Neural cell (in vitro differentiated cells): ENCODE results near the gene GPR146. TPM values are rescaled to one million over a fixed set of nuclear protein-coding genes. Genes with fewer than 3 reads are reported as not detected.

Experiments
- H2AFZ ChIP-seq: fragments of 200-600, 300-800 bp; sonication (generic), shearing (Covaris generic); 2 replicates; pipeline ENCODE4 v1.6.0; 2014; ENCODE audit warnings: low read depth, mild to moderate bottlenecking, antibody characterized with exemption, low read length, moderate library complexity
- H3F3A ChIP-seq: fragments of 200-600 bp; shearing (Covaris generic); 2 replicates; pipeline ENCODE4 v1.6.1; 2016; ENCODE audit warnings: mild to moderate bottlenecking, moderate library complexity, mixed read lengths, antibody characterized with exemption, low read length; ENCODE audit not compliant: insufficient read depth, poor library complexity, severe bottlenecking
- H3K27ac ChIP-seq: fragments of 200-600, 300-800 bp; sonication (generic), shearing (Covaris generic); 2 replicates; pipeline ENCODE4 v1.5.1; 2014; ENCODE audit warnings: mild to moderate bottlenecking, low read length, moderate library complexity
- H3K27me3 ChIP-seq: fragments of 300-800, 200-600 bp; sonication (generic), shearing (Covaris generic); 2 replicates; pipeline ENCODE4 v1.6.0; 2014; ENCODE audit warnings: mild to moderate bottlenecking, low read depth, low read length, moderate library complexity; ENCODE audit not compliant: insufficient read depth
- H3K36me3 ChIP-seq: fragments of 300-800, 200-600 bp; sonication (generic), shearing (Covaris generic); 2 replicates; pipeline ENCODE4 v1.5.1; 2014; ENCODE audit warnings: mild to moderate bottlenecking, antibody characterized with exemption, low read length, moderate library complexity; ENCODE audit not compliant: insufficient read depth
- H3K4me2 ChIP-seq: fragments of 300-800, 200-600 bp; sonication (generic), shearing (Covaris generic); 2 replicates; pipeline ENCODE4 v1.6.0; 2014; ENCODE audit warnings: mild to moderate bottlenecking, low read length
- H3K4me3 ChIP-seq: fragments of 300-800, 200-600 bp; sonication (generic), shearing (Covaris generic); 2 replicates; pipeline ENCODE4 v1.5.1; 2014; ENCODE audit warnings: mild to moderate bottlenecking, low read length, moderate library complexity
- H3K79me2 ChIP-seq: fragments of 200-600 bp; shearing (Covaris generic); replicated peaks from 2 replicates; pipeline ENCODE4 v1.6.0; 2014; ENCODE audit warnings: mild to moderate bottlenecking, low read length, moderate library complexity; ENCODE audit not compliant: insufficient read depth
- H3K9ac ChIP-seq: fragments of 300-800, 200-600 bp; sonication (generic), shearing (Covaris generic); 2 replicates; pipeline ENCODE4 v1.6.1; 2016; ENCODE audit warnings: mild to moderate bottlenecking, low read length, mixed read lengths
- H3K9me2 ChIP-seq: fragments of 200-600 bp; shearing (Covaris generic); 2 replicates; pipeline ENCODE4 v1.6.1; 2016; ENCODE audit warnings: mild to moderate bottlenecking, low read length, mixed read lengths; ENCODE audit not compliant: insufficient read depth
- H3K9me3 ChIP-seq: fragments of 200-600, 300-800 bp; sonication (generic), shearing (Covaris generic); 2 replicates; pipeline ENCODE4 v1.6.1; 2016; ENCODE audit warnings: mild to moderate bottlenecking, mixed run types, low read length, moderate library complexity, mixed read lengths
- H4K20me1 ChIP-seq: fragments of 200-600 bp; shearing (Covaris generic); 2 replicates; pipeline ENCODE4 v1.6.1; 2016; ENCODE audit warnings: mild to moderate bottlenecking, mixed run types; ENCODE audit not compliant: insufficient read depth
- CTCF ChIP-seq: fragments of 450-650 bp; IDR thresholded peaks from 2 replicates; pipeline ENCODE4 v1.5.1; 2014; ENCODE audit warnings: antibody characterized with exemption, mild to moderate bottlenecking, moderate library complexity; ENCODE audit not compliant: poor library complexity, severe bottlenecking
- EP300 ChIP-seq: fragments of 450-650 bp; conservative IDR thresholded peaks from 2 replicates; pipeline ENCODE4 v1.6.1; 2014; ENCODE audit warnings: antibody characterized with exemption, mild to moderate bottlenecking, moderate library complexity; ENCODE audit not compliant: poor library complexity, severe bottlenecking
- EZH2 ChIP-seq: fragments of 200-600, 300-800 bp; shearing (Covaris generic), sonication (generic); IDR thresholded peaks from 2 replicates; pipeline ENCODE4 v1.6.1; 2014; ENCODE audit warnings: antibody characterized with exemption, low read length, borderline replicate concordance, mild to moderate bottlenecking; ENCODE audit not compliant: insufficient read depth, poor library complexity, severe bottlenecking
- MXI1 ChIP-seq: fragments of 450-650 bp; conservative IDR thresholded peaks from 2 replicates; pipeline ENCODE4 v1.6.1; 2014; ENCODE audit warnings: antibody characterized with exemption, mild to moderate bottlenecking; ENCODE audit not compliant: poor library complexity, severe bottlenecking
- POLR2AphosphoS5 ChIP-seq: IDR thresholded peaks from 2 replicates; pipeline ENCODE4 v1.6.1; 2012
- RAD21 ChIP-seq: fragments of 450-650 bp; conservative IDR thresholded peaks from 2 replicates; pipeline ENCODE4 v1.6.1; 2014; ENCODE audit warnings: antibody characterized with exemption, mild to moderate bottlenecking, moderate library complexity
- REST ChIP-seq: IDR thresholded peaks from 2 replicates; pipeline ENCODE4 v1.6.1; 2012; ENCODE audit warnings: borderline replicate concordance
- SMC3 ChIP-seq: fragments of 450-650 bp; conservative IDR thresholded peaks from 2 replicates; pipeline ENCODE4 v1.6.1; 2014; ENCODE audit warnings: antibody characterized with exemption, mild to moderate bottlenecking, moderate library complexity; ENCODE audit not compliant: poor library complexity
- TAF1 ChIP-seq: IDR thresholded peaks from 2 replicates; pipeline ENCODE4 v1.6.1; 2012; ENCODE audit warnings: low read depth
- polyA plus RNA-seq: library from polyadenylated mRNA; depleted of rRNA; stranded (reverse); fragments of >200 nt; gene quantifications from 2 replicates; pipeline ENCODE4 v1.2.3, GENCODE V29; 2014

Gene GPR146
- polyA plus RNA-seq, 1 donor from 2014 or later = not detected

GRCh38 chr7:1070544-1071011 lies 26.2 kb downstream of the GPR146 start:
- H3K9me3 ChIP-seq = no peaks in the 10 kb centered on the region
- H3F3A ChIP-seq = no peaks in the 10 kb centered on the region
- no peaks in the 10 kb centered on the region for H4K20me1 ChIP-seq
- no peaks in the 10 kb centered on the region for H3K79me2 ChIP-seq
- no peak overlapping the region for H3K4me2 ChIP-seq
- no peak overlapping the region for H3K27ac ChIP-seq
- H3K9ac ChIP-seq = no peak overlapping the region
- no peak overlapping the region for H2AFZ ChIP-seq
- no peaks in the 10 kb centered on the region for H3K9me2 ChIP-seq
- H3K27me3 ChIP-seq = no peaks in the 10 kb centered on the region
- TF ChIP-seq SMC3 (no peak), EP300 (no peak), POLR2AphosphoS5 (peak; percentile 11), RAD21 (no peak), REST (no peak)
- no peak overlapping the region for H3K4me3 ChIP-seq
- H3K36me3 ChIP-seq = no peaks in the 10 kb centered on the region

- no peak overlapping the region for H3K4me3 ChIP-seq
- no peaks in the 10 kb centered on the region for H3K9me3 ChIP-seq
- H3K27me3 ChIP-seq = no peaks in the 10 kb centered on the region
- H3K9me2 ChIP-seq = no peaks in the 10 kb centered on the region
- H2AFZ ChIP-seq = no peak overlapping the region
- no peaks in the 10 kb centered on the region for H3K79me2 ChIP-seq
- no peak overlapping the region for H3K4me2 ChIP-seq
- H3K36me3 ChIP-seq = no peaks in the 10 kb centered on the region
- no peak overlapping the region for H3K27ac ChIP-seq
- TF ChIP-seq POLR2AphosphoS5 (no peak), CTCF (no peak), SMC3 (no peak), EZH2 (no peak), TAF1 (no peak), RAD21 (no peak), MXI1 (no peak), REST (no peak), EP300 (no peak)
- no peak overlapping the region for H3K9ac ChIP-seq
- H4K20me1 ChIP-seq = no peaks in the 10 kb centered on the region
- H3F3A ChIP-seq = no peaks in the 10 kb centered on the region
Observed at GRCh38 chr7:1071731-1072254, 27.4 kb downstream of the GPR146 start.
